Brain microvascular endothelial cell (primary cell): ENCODE data around the gene KMT5C.

ENCODE experiments used
- DNase-seq: peaks from one replicate; pipeline ENCODE4 v3.0.0-alpha.2; 2020
- H3K27ac ChIP-seq: fragments of 250-450 bp; sonication (Bioruptor Pico); 2 replicates; pipeline ENCODE4 v1.5.1; 2020; ENCODE audit warnings: mild to moderate bottlenecking, moderate library complexity
- H3K27me3 ChIP-seq: fragments of 250-450 bp; sonication (Bioruptor Pico); replicated peaks from 2 replicates; pipeline ENCODE4 v1.5.1; 2020; ENCODE audit warnings: mild to moderate bottlenecking
- H3K36me3 ChIP-seq: fragments of 250-450 bp; sonication (Bioruptor Pico); replicated peaks from 2 replicates; pipeline ENCODE4 v1.5.1; 2020; ENCODE audit warnings: mild to moderate bottlenecking
- H3K4me3 ChIP-seq: 2 replicates; pipeline ENCODE4 v1.5.1; 2011; ENCODE audit warnings: low read depth, mild to moderate bottlenecking, control low read depth, low read length, moderate library complexity
- CTCF ChIP-seq: IDR thresholded peaks from 2 replicates; pipeline ENCODE4 v1.5.1; 2011; ENCODE audit warnings: low read depth, mild to moderate bottlenecking, moderate library complexity, low read length, control low read depth, inconsistent platforms; ENCODE audit errors: missing control alignments
- in situ Hi-C: cut with HindIII; loops from 2 replicates; pipeline ENCODE4 v1.10.0; 2017; ENCODE audit warnings: low sequenced_read_pairs, low pct_ligation_motif_present

KMT5C gene

GRCh38 chr19:55358943-55359908, 19.6 kb downstream of the KMT5C start:
- Histone ChIP-seq H3K36me3 (no peaks in the 10 kb centered on the region), H3K27ac (no peak overlapping the region), H3K4me3 (no peak overlapping the region), H3K27me3 (peaks cover 7% of the 10 kb centered on the region)
- no peak for TF ChIP-seq CTCF
- in situ Hi-C loops = no loop called here
- no peak for DNase-seq

DNA sequence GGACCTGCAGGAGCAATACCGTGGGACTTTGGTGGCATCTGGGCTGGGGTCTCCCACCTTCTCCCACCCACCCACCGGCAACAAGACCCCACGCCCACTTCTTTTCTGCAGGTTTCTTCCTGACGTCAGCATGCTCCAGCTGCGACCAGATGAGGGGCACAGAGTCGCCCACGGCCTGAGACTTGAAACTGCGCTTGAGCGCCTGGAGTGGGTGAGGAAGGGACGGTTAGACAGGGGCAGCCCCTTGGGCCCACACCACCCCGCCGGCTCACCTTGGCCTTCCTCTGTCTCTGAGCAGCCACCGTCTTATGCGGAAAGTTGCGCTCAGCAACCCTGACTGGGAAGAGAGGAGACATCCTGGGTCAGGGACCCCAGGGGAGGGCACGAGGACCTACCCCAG, 21.2 kb downstream of the KMT5C start:
- DNase-seq = no peak
- H3K27ac ChIP-seq = no peak overlapping the region
- peaks cover 2% of the 10 kb centered on the region for H3K27me3 ChIP-seq
- H3K36me3 ChIP-seq = no peaks in the 10 kb centered on the region
- no peak overlapping the region for H3K4me3 ChIP-seq
- TF ChIP-seq CTCF = no peak
- in situ Hi-C loops = no loop called here

GRCh38 chr19:55362174-55362989, 22.7 kb downstream of the KMT5C start:
- in situ Hi-C loops = no loop called here
- Histone ChIP-seq H3K27me3 (no peaks in the 10 kb centered on the region), H3K4me3 (no peak overlapping the region), H3K27ac (no peak overlapping the region), H3K36me3 (no peaks in the 10 kb centered on the region)
- TF ChIP-seq CTCF = no peak
- no peak for DNase-seq

DNA sequence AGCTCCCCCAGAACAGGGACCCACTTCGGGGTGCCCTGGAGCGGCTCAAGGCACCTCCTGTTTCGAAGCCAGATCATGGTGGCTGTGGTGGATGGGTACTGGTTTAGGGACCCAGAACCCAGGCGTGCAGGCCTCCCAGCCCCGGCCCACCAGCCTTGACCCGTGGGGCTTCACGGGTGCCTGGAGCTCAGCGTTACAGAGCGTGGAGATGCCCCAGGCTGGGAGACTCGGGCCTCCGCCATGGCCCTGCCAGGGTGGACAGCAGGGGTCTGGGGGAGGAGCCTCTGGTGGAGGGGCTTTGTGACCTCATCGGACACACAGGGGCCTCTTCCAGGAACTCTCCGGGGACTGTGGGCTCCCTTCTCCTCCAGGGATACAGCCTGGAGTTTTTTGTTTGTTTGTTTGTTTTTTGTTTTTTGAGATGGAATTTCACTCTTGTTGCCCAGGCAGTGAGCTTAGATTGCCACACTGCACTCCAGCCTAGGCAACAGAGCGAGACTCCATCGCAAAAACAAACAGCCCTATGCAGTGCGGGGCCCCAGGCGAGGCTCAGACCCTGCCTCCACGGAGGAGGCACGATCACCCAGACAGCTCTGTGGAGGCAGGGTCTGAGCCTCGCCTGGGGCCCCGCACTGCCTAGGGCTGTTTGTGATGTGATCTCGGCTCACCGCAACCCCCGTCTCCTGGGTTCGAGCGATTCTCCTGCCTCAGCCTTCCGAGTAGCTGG, 23.5 kb downstream of the KMT5C start, which contains the start of gene GARIN5B:
GARIN5B (minus strand) TSS at position 271 of the 727 bp plus-strand sequence; CDS start at position 77, 194 bp downstream.
- TF ChIP-seq CTCF = no peak
- in situ Hi-C loops = no loop called here
- Histone ChIP-seq H3K4me3 (no peak within 1 kb of the TSS), H3K27ac (no peak within 1 kb of the TSS), H3K36me3 (no peaks in the 10 kb centered on the region), H3K27me3 (no peaks in the 10 kb centered on the region)
- DNase-seq = no peak

GRCh38 chr19:55365245-55365644, 25.6 kb downstream of the KMT5C start:
- TF ChIP-seq CTCF = no peak
- in situ Hi-C loops = no loop called here
- no peaks in the 10 kb centered on the region for H3K27me3 ChIP-seq

More at GRCh38 chr19:55365245-55365644, 25.6 kb downstream of the KMT5C start:
- H3K36me3 ChIP-seq = no peaks in the 10 kb centered on the region
- no peak overlapping the region for H3K27ac ChIP-seq
- H3K4me3 ChIP-seq = no peak overlapping the region
- DNase-seq = no peak
